UCSD-AML1 (cell line): ENCODE data around the gene CRK.

Source experiments
- DNase-seq: peaks from one replicate; lab custom pipeline; 2025; ENCODE audit not compliant: unreplicated experiment; lab: John Stamatoyannopoulos, UW

The CRK gene

DNA sequence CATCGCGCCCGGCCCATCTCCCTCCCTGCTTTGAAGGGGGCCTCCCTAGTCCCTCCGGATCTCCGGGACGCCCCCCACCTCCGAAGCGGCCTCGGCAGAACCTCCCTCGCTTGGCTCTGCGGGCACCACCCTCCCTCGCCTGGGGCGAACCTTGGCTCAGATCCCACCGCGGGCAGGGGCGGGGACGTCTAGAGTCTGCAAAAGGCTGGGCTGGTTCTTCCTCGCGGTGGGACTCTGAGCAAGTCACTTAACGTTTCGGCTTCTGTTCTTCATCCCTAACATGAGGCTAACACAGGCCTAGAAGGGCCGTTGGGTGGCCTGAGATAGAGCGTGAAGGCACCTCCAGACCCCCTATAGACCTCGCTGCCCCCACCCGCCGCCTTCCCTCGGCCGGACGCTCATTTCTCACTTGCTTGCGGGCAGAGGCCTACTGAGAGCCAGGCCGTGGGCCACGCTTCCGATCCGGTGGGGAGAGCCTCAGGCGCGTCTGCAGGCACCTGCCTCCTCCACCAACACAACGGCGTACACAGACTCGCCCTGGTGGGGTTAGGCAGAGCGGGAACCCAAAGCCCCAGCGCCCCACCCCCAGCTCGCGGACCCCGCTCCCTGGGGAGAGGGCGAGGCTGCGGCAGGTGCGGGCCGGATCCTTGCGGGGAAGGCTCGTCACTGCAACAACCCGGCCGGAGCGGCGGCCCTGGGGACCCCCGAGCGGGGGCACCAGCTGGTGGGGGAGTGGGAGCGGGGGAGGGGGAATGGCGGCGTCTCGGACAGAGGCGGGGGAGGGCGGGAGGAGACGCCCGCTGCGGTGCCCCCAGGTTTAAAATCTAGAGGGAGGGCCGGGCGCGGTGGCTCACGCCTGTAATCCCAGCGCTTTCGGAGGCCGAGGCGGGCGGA lies 31.0 kb upstream of the CRK start:
- no peak for DNase-seq

- peak; percentile 52 for DNase-seq
Measured at GRCh38 chr17:1485423-1486376, 29.7 kb upstream of the CRK start.

DNA sequence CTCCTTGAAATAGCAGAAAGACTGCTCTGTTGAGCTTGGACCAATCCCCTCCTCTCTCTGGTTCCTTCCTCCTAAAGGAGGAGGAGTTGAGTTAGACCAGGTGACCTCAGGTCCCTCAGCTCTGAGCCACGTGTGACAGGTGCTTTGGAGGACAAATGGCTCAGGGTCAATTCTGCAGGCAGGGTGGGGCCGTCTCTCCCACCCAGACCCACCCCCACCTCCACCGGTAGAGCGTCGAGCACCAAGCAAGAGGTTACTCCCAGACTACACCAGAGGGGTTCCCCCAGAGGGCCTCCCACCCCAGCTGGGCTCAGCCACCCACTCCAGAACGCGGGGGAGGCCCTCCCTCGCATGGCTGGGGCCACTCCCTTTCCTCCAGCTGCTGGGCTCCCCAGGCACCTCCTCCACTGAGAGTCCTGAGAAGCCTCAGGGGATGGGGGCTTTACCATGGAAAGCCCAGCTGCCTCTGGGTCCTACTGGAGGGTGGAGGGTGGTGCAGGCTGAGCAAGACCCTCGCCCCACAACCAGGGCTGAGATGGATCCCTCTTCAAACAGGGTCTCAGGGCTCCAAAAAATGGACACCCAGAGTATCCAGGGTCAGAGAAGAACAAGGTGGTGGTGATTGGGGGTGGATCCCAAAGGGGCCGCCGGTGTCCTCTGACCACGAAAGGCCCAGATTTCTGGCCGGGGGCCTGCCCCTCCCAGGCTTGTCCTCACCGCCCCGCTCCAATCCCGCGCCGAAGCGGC lies 28.8 kb upstream of the CRK start:
- peak; percentile 45 for DNase-seq

DNA sequence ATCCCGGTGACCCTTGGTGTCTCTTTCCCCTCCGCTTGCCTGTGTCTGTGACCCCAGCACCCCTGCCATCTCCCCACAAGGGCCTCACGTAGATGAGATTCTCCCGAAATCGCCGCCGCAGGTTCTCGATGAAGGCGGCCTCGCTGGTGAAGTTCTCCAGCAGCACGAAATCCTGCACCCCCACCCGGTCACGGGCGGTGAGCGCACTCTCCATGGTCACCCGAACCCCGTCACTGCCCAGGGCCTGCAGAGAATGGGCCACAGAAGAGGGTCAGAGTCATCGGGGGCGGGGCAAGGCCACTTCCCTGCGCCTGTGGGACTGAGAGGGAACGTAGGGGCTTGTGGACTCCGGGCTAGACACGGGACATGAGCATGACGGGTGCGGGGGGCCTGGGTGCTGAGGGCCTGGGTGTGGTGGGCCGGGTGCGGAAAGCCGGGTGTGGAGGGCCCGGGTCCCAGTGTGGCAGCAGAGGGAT lies 28.1 kb upstream of the CRK start:
- DNase-seq, result no peak

GRCh38 chr17:1482680-1483079 lies 26.6 kb upstream of the CRK start:
- no peak for DNase-seq

- no peak for DNase-seq
Measured at GRCh38 chr17:1481736-1482135, 25.7 kb upstream of the CRK start.

GRCh38 chr17:1480747-1481465 lies 24.9 kb upstream of the CRK start:
- no peak for DNase-seq

GRCh38 chr17:1478418-1478817 lies 22.4 kb upstream of the CRK start:
- DNase-seq, result no peak

GRCh38 chr17:1475321-1475854 lies 19.4 kb upstream of the CRK start:
- no peak for DNase-seq

DNA sequence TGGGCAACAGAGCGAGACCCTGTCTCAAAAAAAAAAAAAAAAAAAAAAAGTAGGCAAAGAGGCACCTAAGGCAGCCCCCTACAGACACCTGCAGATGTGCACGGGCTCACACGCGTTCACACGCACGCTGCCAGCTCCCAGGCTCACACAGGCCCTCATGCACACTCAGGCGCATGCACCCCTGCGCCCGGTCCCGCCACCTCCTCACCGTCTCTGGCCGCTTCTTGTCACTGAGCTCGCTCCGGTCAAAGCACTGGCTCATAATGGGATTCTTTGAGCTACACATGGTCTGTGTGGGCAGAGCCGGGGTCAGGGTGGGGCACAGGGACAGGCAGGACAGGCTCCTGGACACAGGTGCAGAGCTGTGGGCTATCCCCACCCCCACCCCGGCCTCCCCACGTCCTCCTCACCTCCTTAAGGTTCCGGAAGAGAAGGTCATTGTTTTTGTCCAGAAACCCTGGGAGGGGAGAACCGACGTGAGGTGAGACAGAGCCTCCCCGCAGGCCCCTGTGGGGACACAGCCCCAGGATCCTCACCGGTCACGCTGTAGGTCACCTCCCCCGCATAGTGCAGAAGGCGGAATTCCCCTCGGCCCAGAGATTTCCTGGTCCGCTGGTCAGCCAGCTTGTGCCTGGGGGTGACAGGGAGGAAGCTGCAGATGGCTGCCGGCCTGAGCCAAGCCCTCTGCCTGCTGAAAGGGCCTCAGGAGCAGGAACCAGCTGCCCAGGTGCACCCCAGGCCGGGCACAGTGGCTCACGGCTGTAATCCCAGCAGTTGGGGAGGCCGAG lies 18.6 kb upstream of the CRK start:
- no peak for DNase-seq

- DNase-seq, result no peak
Measured at GRCh38 chr17:1473841-1474240, 17.8 kb upstream of the CRK start.

DNA sequence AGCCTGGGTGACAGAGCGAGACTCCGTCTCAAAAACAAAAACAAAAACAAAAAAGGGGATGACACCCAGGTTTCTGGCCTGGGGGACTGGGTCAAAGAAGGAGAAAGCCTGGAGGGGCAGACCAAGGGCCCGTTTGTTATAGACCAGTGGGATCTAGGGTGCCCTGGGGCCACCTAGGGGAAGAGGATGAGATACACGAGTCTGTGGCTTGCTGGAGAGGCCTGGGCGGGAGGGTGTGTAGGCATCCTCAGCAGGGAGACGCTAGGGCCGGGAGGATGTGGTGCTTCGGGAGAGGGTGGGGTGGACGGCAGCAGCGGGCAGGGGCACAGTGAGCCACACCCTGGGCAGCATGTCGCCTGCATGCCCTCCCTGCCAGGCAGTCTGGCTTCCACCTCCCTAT lies 17.1 kb upstream of the CRK start:
- DNase-seq, result peak; percentile 34

GRCh38 chr17:1471911-1472821 lies 16.1 kb upstream of the CRK start:
- no peak for DNase-seq

- no peak for DNase-seq
Measured at GRCh38 chr17:1471490-1471889, 15.5 kb upstream of the CRK start.

GRCh38 chr17:1470755-1471462 lies 14.9 kb upstream of the CRK start:
- no peak for DNase-seq

GRCh38 chr17:1470071-1470754 lies 14.2 kb upstream of the CRK start:
- DNase-seq, result no peak

DNA sequence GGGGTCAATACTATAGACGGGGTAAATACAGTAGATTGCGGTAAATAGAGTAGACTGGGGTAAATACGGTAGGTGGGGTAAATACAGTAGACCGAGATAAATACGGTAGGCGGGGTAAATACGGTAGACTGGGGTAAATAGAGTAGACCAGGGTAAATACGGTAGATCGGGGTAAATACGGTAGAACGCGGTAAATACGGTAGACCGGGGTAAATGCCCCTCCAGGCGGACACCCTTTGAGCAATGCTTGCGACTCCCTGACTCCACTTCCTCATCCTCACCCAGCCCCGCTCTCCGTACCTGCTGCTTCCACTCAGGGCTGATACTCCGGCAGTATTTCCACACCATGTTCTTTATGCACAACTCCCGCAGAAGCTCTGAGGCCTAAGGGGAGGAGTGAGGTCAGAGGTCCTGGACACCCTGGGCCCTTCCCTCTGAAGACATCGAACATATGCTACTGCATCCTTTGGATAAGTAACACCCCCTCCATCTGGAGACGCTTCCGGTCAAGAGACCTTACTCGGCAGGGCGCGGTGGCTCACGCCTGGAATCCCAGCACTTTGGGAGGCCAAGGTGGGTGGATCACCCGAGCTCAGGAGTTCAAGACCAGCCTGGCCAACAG lies 13.3 kb upstream of the CRK start:
- no peak for DNase-seq
